Lung (tissue), 12 donors: Measurements from ENCODE around the gene PNKD. TPM values are rescaled to one million over a fixed set of nuclear protein-coding genes. Genes with fewer than 3 reads are reported as not detected.

Experiments used
- ATAC-seq: fragments of 200-7000 bp; cut with Tn5 transposase; one replicate; pipeline ENCODE4 v1.9.1; 2020; ENCODE audit warnings: moderate number of reproducible peaks; ENCODE audit not compliant: insufficient read depth, low FRiP score
- DNase-seq, 3 donors: peaks; one replicate each; pipeline ENCODE4 v3.0.0-alpha.2; 2013 to 2017
- H3K27ac ChIP-seq, 2 donors: one replicate each; pipeline ENCODE4 v1.5.1; 2013; ENCODE audit warnings: mild to moderate bottlenecking in 2 of 2, moderate library complexity in 2 of 2, control low read depth in 1 of 2, inconsistent platforms in 1 of 2, low read depth in 1 of 2, low read length in 1 of 2
- H3K27me3 ChIP-seq, 3 donors: one replicate each; pipeline ENCODE4 v1.5.1; 2013; ENCODE audit warnings: low read length in 2 of 3; ENCODE audit not compliant: control insufficient read depth in 3 of 3, insufficient read depth in 3 of 3
- H3K36me3 ChIP-seq, 4 donors: one replicate each; pipeline ENCODE4 v1.5.1; 2013; ENCODE audit warnings: low read length in 4 of 4, mild to moderate bottlenecking in 1 of 4, moderate library complexity in 1 of 4; ENCODE audit not compliant: control insufficient read depth in 4 of 4, insufficient read depth in 4 of 4
- H3K4me1 ChIP-seq, 5 donors: one replicate each; pipeline ENCODE4 v1.5.1; 2013; ENCODE audit warnings: low read length in 5 of 5, mild to moderate bottlenecking in 2 of 5, moderate library complexity in 1 of 5; ENCODE audit not compliant: control insufficient read depth in 5 of 5, insufficient read depth in 5 of 5
- H3K4me3 ChIP-seq: one replicate; pipeline ENCODE4 v1.5.1; 2013; ENCODE audit warnings: mild to moderate bottlenecking, control low read depth, moderate library complexity
- H3K9ac ChIP-seq, 2 donors: one replicate each; pipeline ENCODE4 v1.5.1; 2013; ENCODE audit warnings: low read length in 2 of 2, control low read depth in 1 of 2; ENCODE audit not compliant: insufficient read depth in 1 of 2
- H3K9me3 ChIP-seq, 4 donors: one replicate each; pipeline ENCODE4 v1.5.1; 2013; ENCODE audit warnings: low read length in 3 of 4, mild to moderate bottlenecking in 1 of 4, moderate library complexity in 1 of 4; ENCODE audit not compliant: control insufficient read depth in 4 of 4, insufficient read depth in 3 of 4
- WGBS, 2 donors: extraction: QIAGEN DNeasy Blood & Tissue Kit; methylation state at CpG; one replicate each; pipeline ENCODE4 v1.1.7; 2013; 5-methylcytosine and 5-hydroxymethylcytosine counted together
- polyA plus RNA-seq, 2 donors: library from polyadenylated mRNA; stranded (reverse); fragments of 200-250 nt; gene quantifications; one replicate each; pipeline ENCODE4 v1.2.1, GENCODE V29; 2013
- total RNA-seq, 2 donors: library from RNA; depleted of rRNA in 1 of 2; stranded (reverse); fragments of >200 nt in 1 of 2; gene quantifications; one replicate each; pipeline ENCODE4 v1.2.1, GENCODE V29; 2014 to 2021
- TF ChIP-seq, protein P1 (sequence below): IDR thresholded peaks from 2 replicates; pipeline ENCODE4 v1.5.1; 2012; ENCODE audit warnings: mild to moderate bottlenecking; ENCODE audit errors: control extremely low read depth, extremely low read depth
- donor health status: control.
- donor health status: control.
- donor health status: Bipolar disorder and iron deficiency.
- donor health status: healthy.
- donor health status: DM: yes; HTN: yes; CAD: no.

PNKD gene
- total and polyA plus RNA-seq, 4 donors, result 83.8 to 137 (median 114) TPM

DNA sequence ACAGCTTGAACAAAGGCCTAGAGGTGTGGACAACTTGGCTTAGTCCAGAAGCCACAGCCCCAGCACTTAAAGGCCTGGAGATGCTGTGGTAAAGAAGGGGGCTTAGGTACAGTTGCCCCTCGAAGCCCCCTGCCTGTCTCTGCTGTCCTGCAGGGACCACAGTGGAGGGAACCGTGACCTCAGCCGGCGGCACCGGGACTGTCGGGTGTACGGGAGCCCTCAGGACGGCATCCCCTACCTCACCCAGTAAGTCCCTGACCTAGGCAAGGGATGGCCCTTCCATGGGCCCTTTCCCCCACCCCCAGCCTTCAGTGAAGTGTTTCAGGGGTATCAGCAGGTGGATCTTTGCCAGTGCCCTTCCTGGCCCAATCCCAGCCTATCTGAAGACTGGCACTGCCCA lies 71.1 kb downstream of the PNKD start:
- no peak overlapping the region for H3K9ac ChIP-seq

GRCh38 chr2:218342837-218343236 lies 72.5 kb downstream of the PNKD start:
- H3K27me3 ChIP-seq, result no peaks in the 10 kb centered on the region
- TF ChIP-seq, protein P1, sequence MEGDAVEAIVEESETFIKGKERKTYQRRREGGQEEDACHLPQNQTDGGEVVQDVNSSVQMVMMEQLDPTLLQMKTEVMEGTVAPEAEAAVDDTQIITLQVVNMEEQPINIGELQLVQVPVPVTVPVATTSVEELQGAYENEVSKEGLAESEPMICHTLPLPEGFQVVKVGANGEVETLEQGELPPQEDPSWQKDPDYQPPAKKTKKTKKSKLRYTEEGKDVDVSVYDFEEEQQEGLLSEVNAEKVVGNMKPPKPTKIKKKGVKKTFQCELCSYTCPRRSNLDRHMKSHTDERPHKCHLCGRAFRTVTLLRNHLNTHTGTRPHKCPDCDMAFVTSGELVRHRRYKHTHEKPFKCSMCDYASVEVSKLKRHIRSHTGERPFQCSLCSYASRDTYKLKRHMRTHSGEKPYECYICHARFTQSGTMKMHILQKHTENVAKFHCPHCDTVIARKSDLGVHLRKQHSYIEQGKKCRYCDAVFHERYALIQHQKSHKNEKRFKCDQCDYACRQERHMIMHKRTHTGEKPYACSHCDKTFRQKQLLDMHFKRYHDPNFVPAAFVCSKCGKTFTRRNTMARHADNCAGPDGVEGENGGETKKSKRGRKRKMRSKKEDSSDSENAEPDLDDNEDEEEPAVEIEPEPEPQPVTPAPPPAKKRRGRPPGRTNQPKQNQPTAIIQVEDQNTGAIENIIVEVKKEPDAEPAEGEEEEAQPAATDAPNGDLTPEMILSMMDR, result no peak
- WGBS, 2 donors, result 98% methylated on average over 5 of the region's 5 CpGs
- no peak overlapping the region for H3K4me3 ChIP-seq
- no peaks in the 10 kb centered on the region for H3K9me3 ChIP-seq
- ATAC-seq (no peak), DNase-seq (no peak)
- H3K27ac ChIP-seq, result no peak overlapping the region
- H3K9ac ChIP-seq, result no peak overlapping the region
- no peaks in the 10 kb centered on the region for H3K4me1 ChIP-seq
- peaks cover 0 to 27% (median 8%) of the 10 kb centered on the region in 4 donors for H3K36me3 ChIP-seq

More for the DNA sequence above, 71.1 kb downstream of the PNKD start:
- DNase-seq (no peak), ATAC-seq (no peak)
- 95 to 97% methylated on average over 8 of the region's 8 CpGs for WGBS, 2 donors
- Histone ChIP-seq H3K4me3 (no peak overlapping the region), H3K9me3 (no peaks in the 10 kb centered on the region), H3K27ac (no peak overlapping the region), H3K4me1 (no peaks in the 10 kb centered on the region), H3K27me3 (no peaks in the 10 kb centered on the region), H3K36me3 (peaks cover 0 to 25% (median 7%) of the 10 kb centered on the region in 4 donors)
- TF ChIP-seq, protein P1, result no peak

GRCh38 chr2:218343591-218343990 lies 73.3 kb downstream of the PNKD start:
- TF ChIP-seq, protein P1, result no peak

GRCh38 chr2:218344090-218344754 lies 73.9 kb downstream of the PNKD start:
- Histone ChIP-seq H3K27me3 (no peaks in the 10 kb centered on the region), H3K9me3 (no peaks in the 10 kb centered on the region), H3K36me3 (peaks cover 0 to 27% (median 8%) of the 10 kb centered on the region in 4 donors), H3K27ac (no peak overlapping the region), H3K4me1 (no peaks in the 10 kb centered on the region), H3K4me3 (no peak overlapping the region), H3K9ac (no peak overlapping the region)
- WGBS, 2 donors, result 95 to 99% methylated on average over 12 of the region's 12 CpGs
- ATAC-seq, result no peak
- DNase-seq, result no peak
- TF ChIP-seq, protein P1, result no peak

More at GRCh38 chr2:218343591-218343990, 73.3 kb downstream of the PNKD start:
- Histone ChIP-seq H3K9me3 (no peaks in the 10 kb centered on the region), H3K9ac (no peak overlapping the region), H3K27ac (no peak overlapping the region), H3K36me3 (peaks cover 0 to 27% (median 8%) of the 10 kb centered on the region in 4 donors), H3K4me1 (no peaks in the 10 kb centered on the region), H3K27me3 (no peaks in the 10 kb centered on the region), H3K4me3 (no peak overlapping the region)
- ATAC-seq (no peak), DNase-seq (no peak)
- 85 to 97% methylated on average over 3 of the region's 3 CpGs for WGBS, 2 donors
